ENCODE data around the gene NPTXR.
"Not testable (repeated sequence)": the region's sequence is repeated elsewhere in the genome, so short reads cannot be mapped to it uniquely, and the experiment has no call there.

NPTXR gene

GRCh38 chr22:38868286-38868721, 24.5 kb upstream of the NPTXR start:
- no peak for DNase-seq

GRCh38 chr22:38867471-38868285, 23.9 kb upstream of the NPTXR start:
- DNase-seq, result no peak

DNA sequence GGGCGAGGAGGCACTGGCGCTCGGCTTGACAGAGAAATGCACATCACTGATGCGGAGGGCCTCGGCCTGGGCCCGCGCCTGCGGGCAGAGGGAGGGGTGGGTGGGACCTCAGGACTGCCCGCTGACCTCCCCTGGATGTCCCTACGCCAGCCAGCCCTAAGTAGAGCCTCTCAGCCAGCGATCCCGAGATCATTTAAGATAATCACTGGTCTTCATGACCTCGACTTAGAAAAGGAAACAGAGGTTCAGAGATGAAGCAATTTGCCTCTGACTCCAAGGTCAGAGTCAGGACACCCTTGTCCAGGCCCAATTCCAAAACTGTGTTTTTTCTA, 23.3 kb upstream of the NPTXR start:
- DNase-seq, result no peak

DNA sequence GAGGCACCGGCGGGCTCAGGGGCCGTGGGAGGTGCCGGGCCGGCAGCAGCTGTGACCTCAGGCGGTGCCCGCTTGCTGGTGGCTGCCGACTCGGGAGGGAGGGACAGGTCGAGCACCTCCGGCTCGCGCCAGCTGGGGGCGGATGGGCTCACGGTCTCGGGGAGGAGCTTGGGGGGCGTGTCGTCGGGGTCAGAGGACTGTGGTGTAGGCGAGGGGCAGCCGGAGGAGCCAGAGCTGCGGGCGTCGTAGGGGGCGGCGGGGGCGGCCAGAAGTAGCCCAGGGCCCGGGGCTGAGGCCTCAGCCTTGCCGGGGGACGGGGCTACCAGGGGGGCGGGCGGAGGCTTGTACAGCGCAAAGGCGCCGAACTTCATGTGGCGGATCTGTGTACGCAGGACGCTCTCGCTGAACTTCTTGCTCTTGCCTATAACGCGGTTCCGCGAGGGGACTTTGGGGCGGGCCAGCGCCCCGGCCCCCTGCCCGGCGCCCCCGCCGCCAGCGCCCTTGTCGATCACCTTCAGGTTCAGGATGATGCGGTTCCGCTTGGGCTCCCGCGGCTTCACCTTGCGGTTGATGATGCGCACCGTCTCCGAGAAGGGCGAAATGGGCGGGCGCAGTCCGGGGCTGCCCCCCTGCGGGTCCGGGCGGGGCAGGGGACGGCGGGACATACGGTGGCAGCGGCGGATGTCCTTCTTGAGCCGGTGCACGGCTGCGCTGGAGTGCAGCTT, 22.7 kb upstream of the NPTXR start:
- no peak for DNase-seq

GRCh38 chr22:38866024-38866398, 22.2 kb upstream of the NPTXR start:
- DNase-seq, result no peak

DNA sequence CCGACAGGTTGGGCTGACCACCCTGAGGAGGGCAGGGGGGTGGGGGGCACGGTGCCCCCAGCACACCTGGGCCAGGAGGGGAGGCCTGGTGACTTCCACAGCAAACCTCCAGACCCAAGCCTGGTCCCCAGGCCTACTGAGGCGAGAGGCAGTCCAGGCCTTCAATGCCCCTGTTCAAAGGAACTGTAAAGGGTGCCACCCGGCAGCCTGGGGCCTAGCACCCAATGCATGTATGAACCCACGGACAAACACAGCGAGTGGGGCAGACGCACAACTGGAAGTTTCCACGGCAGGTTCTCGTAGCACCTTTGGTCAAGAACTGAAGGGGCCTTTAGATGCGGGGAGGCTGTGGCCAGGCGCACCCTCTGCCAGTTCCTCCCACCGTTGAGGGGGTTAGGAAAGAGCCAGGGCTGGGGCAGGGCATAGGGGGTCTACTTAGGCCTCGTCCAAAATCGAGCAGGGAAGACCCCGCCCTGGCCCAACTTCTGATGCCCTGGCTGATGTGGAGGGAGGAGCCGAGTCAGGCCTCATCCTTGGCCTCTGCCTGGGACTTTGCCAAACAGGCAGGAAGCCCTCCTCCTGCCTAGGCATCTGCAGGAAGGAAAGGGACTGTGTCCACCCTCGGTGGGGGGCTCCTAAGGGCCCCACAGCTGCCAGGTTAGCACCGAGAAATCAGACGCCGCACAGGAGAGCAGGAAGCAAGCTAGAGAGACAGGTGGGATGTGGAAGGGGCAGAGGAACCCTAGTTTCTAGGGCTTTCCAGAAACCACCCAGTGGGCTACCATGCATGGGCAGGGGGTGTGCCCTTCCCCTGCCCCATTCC, 21.6 kb upstream of the NPTXR start:
- no peak for DNase-seq

DNA sequence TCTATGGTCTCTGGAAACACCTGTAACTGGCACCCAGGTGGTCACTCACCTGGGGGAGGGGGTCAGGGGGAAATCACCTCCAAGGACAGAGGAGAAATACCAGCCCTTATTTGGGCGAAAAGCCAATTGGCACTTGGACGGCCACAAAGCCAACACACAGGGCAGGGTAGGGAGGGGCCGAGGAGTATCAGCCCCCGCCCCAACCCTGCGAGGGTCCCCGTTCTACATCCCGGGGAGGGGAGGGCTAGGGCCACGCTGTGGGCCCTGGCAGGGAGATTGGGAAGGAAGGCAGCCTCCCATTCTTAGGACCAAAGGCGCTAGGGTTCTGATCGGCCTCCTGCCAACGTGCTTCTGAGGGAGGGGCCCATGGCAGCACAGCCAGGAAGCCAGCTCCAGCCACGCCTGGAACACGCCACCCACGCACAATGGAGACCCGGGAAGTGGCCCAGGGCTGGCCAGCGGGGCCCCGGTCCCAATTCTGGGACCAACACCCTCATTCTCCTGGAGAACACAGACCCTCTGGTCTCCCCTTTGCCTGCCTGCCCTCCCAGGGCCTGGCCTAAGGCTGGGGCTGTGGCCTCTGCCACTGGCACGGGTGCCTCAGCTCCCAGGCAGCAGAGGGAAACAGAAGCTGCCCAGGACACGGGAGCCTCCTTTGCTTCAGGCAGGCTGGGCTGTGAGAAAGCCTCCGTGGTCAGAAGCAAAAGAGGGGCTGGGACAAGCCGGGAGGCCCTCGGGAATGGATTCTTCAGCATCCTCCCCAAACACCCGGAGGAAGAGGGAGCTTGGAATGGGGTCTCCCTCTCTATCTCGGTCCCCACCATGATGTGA, 20.7 kb upstream of the NPTXR start:
- no peak for DNase-seq

GRCh38 chr22:38863531-38864131, 19.8 kb upstream of the NPTXR start:
- DNase-seq, result no peak

DNA sequence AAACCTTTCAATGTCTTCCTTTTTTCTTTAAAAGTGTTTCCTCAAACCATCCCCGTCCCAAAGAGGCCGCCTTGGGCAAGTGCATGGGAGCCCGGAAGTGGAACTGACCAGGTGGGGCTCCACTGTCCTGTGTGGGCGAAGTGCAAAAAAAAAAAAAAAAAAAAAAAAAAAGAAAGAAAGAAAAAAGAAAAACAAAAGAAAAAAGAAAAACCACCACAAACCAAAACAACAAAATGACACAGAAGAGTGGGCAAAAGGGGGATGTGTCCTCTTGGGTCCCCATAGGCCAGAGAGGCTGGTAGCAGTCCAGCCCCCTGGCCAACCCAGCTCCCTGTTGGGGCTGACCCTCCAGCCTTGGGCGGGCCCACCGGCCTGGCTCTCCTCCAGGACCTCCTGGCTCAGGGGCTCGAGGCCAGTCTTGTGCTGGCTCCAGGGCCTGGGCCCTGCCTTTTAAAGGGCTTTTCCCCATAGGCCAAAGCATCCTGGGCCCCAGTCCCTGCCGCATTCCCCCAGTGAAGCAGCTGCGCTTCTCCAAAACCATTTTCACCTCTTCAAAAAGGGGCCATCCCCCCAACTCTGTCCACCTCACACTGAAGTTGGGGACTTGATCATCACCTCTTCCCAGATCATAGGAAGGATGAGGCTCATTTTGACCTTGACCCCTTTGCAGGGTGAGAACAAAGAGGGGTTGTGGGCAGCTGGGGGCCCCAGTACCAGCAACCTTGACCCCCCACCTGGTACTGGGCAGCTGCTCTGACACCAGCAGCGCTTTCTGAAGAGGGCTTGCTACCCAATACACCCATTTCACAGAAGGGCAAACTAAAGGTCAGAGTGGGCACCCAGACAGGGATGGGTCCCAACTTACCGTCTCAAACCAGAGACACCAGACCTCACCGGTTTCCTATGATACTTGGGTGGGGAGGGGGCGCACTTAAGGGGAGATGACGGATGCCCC, 18.8 kb upstream of the NPTXR start:
- no peak for DNase-seq

- DNase-seq, result no peak
Measured at GRCh38 chr22:38861927-38862326, 18.1 kb upstream of the NPTXR start.

- no peak for DNase-seq
Measured at GRCh38 chr22:38861170-38861876, 17.5 kb upstream of the NPTXR start.

DNA sequence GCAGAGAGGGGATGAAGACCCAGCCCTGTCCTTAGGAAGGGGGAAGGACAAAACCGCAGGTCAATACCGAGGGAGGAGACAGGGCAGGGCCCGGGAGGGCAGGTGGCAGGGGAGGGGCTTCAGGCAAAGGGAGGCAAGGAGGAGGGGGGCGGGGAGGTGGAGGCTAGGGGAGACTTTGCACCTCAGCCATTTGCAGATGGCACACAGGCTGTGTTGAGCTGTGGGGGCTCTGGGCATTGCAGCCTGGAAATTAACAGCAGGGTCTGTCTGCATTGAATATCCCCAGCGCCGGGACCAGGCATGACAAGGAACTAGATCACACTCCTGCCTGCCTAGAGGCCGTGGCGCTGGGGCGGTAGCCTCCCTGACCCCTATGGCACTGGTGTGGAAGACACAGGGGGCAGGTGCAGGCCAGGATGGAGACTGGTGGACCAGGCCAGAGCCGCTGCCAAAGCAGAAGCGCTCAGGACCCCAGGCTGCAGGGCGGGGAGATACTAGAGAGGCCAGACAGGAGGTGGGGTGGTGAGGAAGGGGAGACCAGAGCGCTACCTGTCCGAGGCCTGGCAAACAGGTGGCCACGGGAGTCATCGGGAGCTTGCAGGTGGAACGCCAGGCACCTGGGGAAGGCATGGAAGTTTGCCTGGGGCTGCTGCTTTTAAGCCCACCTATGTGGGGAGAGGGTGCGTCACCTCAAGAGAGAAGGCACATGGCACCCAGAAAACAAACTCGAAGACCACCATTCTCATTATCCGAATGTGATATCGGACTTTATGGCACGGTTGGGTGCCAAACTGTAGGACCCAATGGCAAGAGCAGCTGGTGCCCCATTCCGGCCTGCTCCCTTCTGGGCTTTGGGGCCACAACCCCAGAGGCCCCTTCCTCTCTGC, 16.7 kb upstream of the NPTXR start:
- no peak for DNase-seq

- no peak for DNase-seq
Measured at GRCh38 chr22:38859581-38860282, 15.9 kb upstream of the NPTXR start.

DNA sequence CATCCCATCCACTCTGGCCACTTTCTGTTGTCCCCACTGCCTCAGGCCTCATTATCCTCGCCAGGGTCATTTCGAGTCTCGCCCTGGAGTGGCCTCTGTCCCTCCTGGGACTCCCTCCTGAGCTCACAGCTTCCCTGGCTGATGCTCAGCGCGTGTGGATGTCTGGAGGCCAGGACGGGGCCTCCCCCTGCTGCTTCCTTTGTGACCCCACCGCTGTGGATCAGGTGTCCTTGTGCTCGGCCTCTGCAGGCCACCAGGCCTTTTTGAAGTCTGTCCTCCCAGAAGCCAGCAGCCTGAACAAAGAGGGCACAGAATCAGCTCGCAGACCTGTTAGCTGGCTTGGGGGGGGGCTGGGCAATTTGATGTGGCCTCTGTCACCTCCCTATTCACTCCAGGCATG, 14.7 kb upstream of the NPTXR start:
- no peak for DNase-seq

DNA sequence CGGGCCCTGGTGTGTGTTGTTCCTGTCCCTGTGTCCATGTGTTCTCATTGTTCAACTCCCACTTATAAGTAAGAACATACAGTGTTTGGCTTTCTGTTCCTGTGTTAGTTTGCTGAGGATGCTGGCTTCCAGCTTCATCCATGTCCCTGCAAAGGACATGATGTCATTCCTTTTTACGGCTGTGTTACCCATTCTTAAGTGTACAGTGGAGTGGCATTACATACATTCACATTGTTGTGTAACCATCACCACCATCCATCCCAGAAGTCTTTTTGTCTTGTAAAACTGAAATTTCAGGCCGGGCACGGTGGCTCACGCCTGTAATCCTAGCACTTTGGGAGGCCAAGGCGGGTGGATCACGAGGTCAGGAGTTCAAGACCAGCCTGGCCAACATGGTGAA, 10.6 kb upstream of the NPTXR start:
- not testable (repeated sequence) for DNase-seq

- DNase-seq, result not testable (repeated sequence)
Measured at GRCh38 chr22:38853883-38854282, 10.1 kb upstream of the NPTXR start.

- no peak for DNase-seq
Measured at GRCh38 chr22:38853196-38853651, 9.4 kb upstream of the NPTXR start.

DNA sequence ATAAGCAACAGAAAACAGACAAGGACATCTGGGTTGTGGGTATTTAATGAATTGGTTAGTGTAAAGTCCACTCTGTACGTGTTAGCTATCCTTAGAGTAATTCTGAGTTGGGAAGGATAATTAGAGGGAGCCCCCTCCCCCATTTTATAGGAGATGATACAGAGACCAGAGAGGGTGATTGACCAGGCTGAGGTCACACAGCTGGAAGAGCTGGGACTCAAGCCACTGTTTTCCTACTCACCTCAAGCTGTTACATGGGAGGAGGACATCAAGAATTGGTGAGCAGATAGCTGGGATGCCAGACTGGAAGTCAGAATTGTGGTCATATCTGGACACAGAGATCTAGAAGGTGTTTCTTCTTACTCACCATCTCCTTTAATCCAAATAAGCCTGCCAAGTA, 8.7 kb upstream of the NPTXR start:
- DNase-seq, result no peak

Data from activated gamma-delta T cell treated with Interleukin-2 at 50 U/mL for 16 hours (primary cell).